Measurements from ENCODE around the gene OR4C5. TPM values are rescaled to one million over a fixed set of nuclear protein-coding genes. Genes with fewer than 3 reads are reported as not detected.

OR4C5 gene
- total RNA-seq (2016; rRNA removed; fragmentation: Illumina TruSeq; extraction: Trizol) (not detected in 2 replicates), polyA plus RNA-seq (2011; rRNA removed) (not detected in 2 replicates), polyA minus RNA-seq (2011; rRNA and poly(A)+ RNA removed; ENCODE audit: low replicate concordance) (not detected in 2 replicates), Bru-seq, nascent RNA (not detected), BruChase-seq, experiment 1, labeled RNA remaining after a 6-hour chase (not detected), BruChase-seq, experiment 2, labeled RNA remaining after a 2-hour chase (not detected)
- total RNA-seq (2016; cell fraction: cytosol; rRNA removed; fragmentation: Illumina TruSeq; extraction: Trizol; ENCODE audit: low read depth), result not detected in 2 replicates
- not detected in 2 replicates for total RNA-seq (2016; cell fraction: insoluble cytoplasmic fraction; rRNA removed; fragmentation: Illumina TruSeq; extraction: Trizol)
- not detected in 2 replicates for total RNA-seq (2016; cell fraction: membrane; rRNA removed; fragmentation: Illumina TruSeq; extraction: Trizol)
- not detected in 2 replicates for total RNA-seq (2016; cell fraction: nucleus; rRNA removed; fragmentation: Illumina TruSeq; extraction: Trizol)
- polyA plus RNA-seq (2011; cell fraction: cytosol; rRNA removed), result not detected in 2 replicates
- polyA plus RNA-seq (2011; cell fraction: nucleus; rRNA removed), result not detected in 2 replicates
- polyA plus RNA-seq (2012), result not detected in 2 replicates
- polyA plus RNA-seq (2016; cell fraction: cytosol; fragmentation: Illumina TruSeq; extraction: Trizol; ENCODE audit: low read depth), result not detected in 2 replicates
- not detected in 2 replicates for polyA plus RNA-seq (2016; cell fraction: insoluble cytoplasmic fraction; fragmentation: Illumina TruSeq; extraction: Trizol; ENCODE audit: low read depth)
- polyA plus RNA-seq (2016; cell fraction: membrane; fragmentation: Illumina TruSeq; extraction: Trizol; ENCODE audit: low read depth), result not detected in 2 replicates
- not detected in 2 replicates for polyA plus RNA-seq (2016; cell fraction: nucleus; fragmentation: Illumina TruSeq; extraction: Trizol; ENCODE audit: insufficient read depth, low read depth)
- polyA minus RNA-seq (2011; cell fraction: cytosol; rRNA and poly(A)+ RNA removed), result not detected in 2 replicates
- polyA minus RNA-seq (2011; cell fraction: nucleus; rRNA and poly(A)+ RNA removed), result not detected in 2 replicates
- long read RNA-seq, experiment 1, result 0 reads
- long read RNA-seq, experiment 2, result 0 reads

DNA sequence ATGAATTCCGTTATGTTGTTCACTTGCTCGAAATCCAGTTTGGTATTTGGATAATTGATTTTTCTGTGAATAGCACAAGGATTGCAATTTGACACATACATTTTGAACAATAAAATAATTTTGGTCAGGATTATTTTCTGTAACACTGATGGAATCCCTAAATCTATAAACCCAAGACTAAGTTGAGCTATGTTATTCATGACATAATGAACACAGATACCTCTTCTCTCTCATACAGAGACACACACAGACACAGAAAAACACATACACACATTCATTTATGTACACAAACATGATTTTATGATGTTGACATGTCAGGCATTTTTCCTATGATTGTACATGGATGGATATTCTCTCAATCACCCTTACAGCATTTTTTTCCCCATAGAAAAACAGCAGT is at the start of gene OR4C5:
Gene OR4C5, minus strand, starts transcription at position 101 of the 400 bp plus-strand sequence. Its CDS starts 0 bp downstream, at position 101.
- BruUV-seq (replicated peaks), result no TSS peak
- H3K4me1 ChIP-seq (ENCODE audit: insufficient read depth, low read length), result no peaks in the 10 kb centered on the region
- H3K9ac ChIP-seq (ENCODE audit: insufficient read depth, low read depth, low read length), result no peak within 1 kb of the TSS
- FAIRE-seq, result no peak
- in situ Hi-C loops (cut with HindIII; ENCODE audit: extremely low pct_ligation_motif_present, low pct_unique_long_range_greater_than_20kb) (loop anchor here (25.0 kb wide), 1 partner anchor 104 kb away; the partner anchor contains the start of gene OR4X1), intact Hi-C loops (cut with micrococcal nuclease; ENCODE audit: unreplicated experiment) (no loop called here)
- CTCF ChIA-PET (ENCODE audit: low intra/inter-chr PET ratio, low total read pairs), result no interaction called here
- H3K36me3 ChIP-seq (replicated peaks in 1 of 2; ENCODE audit: control insufficient read depth in 1 of 2, insufficient read depth in 2 of 2, low read length in 2 of 2), result no peaks in the 10 kb centered on the region
- no peak within 1 kb of the TSS for H3K27ac ChIP-seq (ENCODE audit: extremely low read length, insufficient read depth, low read length)
- no peak for DNase-seq (ENCODE audit: low spot score)
- ATAC-seq, result no peak
- no peak within 1 kb of the TSS for H2AFZ ChIP-seq (ENCODE audit: low read length)
- H4K20me1 ChIP-seq (ENCODE audit: insufficient read depth, low read length), result no peaks in the 10 kb centered on the region
- no peak within 1 kb of the TSS for H3K4me2 ChIP-seq (ENCODE audit: low read depth, low read length)
- POLR2A ChIA-PET, result no interaction called here
- no peaks in the 10 kb centered on the region for H3K27me3 ChIP-seq (ENCODE audit: control insufficient read depth in 1 of 2, insufficient read depth in 2 of 2, low read length in 2 of 2)
- H3K79me2 ChIP-seq (ENCODE audit: insufficient read depth, low read length), result no peaks in the 10 kb centered on the region
- WGBS (ENCODE audit: low lambda C conversion rate), result 4% methylated on average over 2 of the region's 2 CpGs
- no peaks in the 10 kb centered on the region for H3K9me3 ChIP-seq (ENCODE audit: low read length)
- no peak within 1 kb of the TSS for H3K4me3 ChIP-seq (replicated peaks in 1 of 3; ENCODE audit: insufficient read depth in 1 of 3, low read depth in 2 of 3, low read length in 3 of 3)
- TF ChIP-seq PLSCR1 (CRISPR knock-in tag; IDR thresholded peaks at IDR 0.05; ENCODE audit: borderline replicate concordance), result no peak
- TF ChIP-seq, protein P1, sequence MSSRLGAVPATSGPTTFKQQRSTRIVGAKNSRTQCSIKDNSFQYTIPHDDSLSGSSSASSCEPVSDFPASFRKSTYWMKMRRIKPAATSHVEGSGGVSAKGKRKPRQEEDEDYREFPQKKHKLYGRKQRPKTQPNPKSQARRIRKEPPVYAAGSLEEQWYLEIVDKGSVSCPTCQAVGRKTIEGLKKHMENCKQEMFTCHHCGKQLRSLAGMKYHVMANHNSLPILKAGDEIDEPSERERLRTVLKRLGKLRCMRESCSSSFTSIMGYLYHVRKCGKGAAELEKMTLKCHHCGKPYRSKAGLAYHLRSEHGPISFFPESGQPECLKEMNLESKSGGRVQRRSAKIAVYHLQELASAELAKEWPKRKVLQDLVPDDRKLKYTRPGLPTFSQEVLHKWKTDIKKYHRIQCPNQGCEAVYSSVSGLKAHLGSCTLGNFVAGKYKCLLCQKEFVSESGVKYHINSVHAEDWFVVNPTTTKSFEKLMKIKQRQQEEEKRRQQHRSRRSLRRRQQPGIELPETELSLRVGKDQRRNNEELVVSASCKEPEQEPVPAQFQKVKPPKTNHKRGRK (CRISPR knock-in tag; IDR thresholded peaks at IDR 0.05), result no peak
- no peak for TF ChIP-seq ZNF589 (CRISPR knock-in tag; conservative IDR thresholded peaks at IDR 0.05)
- no peak for TF ChIP-seq DR1 (CRISPR knock-in tag; IDR thresholded peaks at IDR 0.05)
- no peak for TF ChIP-seq TP53 (CRISPR knock-in tag; conservative IDR thresholded peaks at IDR 0.05)
- TF ChIP-seq, protein P2, sequence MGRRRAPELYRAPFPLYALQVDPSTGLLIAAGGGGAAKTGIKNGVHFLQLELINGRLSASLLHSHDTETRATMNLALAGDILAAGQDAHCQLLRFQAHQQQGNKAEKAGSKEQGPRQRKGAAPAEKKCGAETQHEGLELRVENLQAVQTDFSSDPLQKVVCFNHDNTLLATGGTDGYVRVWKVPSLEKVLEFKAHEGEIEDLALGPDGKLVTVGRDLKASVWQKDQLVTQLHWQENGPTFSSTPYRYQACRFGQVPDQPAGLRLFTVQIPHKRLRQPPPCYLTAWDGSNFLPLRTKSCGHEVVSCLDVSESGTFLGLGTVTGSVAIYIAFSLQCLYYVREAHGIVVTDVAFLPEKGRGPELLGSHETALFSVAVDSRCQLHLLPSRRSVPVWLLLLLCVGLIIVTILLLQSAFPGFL (CRISPR knock-in tag; IDR thresholded peaks at IDR 0.05), result no peak
- no peak for TF ChIP-seq MTF2 (CRISPR knock-in tag; IDR thresholded peaks at IDR 0.05; ENCODE audit: borderline replicate concordance)
- TF ChIP-seq, protein P3, sequence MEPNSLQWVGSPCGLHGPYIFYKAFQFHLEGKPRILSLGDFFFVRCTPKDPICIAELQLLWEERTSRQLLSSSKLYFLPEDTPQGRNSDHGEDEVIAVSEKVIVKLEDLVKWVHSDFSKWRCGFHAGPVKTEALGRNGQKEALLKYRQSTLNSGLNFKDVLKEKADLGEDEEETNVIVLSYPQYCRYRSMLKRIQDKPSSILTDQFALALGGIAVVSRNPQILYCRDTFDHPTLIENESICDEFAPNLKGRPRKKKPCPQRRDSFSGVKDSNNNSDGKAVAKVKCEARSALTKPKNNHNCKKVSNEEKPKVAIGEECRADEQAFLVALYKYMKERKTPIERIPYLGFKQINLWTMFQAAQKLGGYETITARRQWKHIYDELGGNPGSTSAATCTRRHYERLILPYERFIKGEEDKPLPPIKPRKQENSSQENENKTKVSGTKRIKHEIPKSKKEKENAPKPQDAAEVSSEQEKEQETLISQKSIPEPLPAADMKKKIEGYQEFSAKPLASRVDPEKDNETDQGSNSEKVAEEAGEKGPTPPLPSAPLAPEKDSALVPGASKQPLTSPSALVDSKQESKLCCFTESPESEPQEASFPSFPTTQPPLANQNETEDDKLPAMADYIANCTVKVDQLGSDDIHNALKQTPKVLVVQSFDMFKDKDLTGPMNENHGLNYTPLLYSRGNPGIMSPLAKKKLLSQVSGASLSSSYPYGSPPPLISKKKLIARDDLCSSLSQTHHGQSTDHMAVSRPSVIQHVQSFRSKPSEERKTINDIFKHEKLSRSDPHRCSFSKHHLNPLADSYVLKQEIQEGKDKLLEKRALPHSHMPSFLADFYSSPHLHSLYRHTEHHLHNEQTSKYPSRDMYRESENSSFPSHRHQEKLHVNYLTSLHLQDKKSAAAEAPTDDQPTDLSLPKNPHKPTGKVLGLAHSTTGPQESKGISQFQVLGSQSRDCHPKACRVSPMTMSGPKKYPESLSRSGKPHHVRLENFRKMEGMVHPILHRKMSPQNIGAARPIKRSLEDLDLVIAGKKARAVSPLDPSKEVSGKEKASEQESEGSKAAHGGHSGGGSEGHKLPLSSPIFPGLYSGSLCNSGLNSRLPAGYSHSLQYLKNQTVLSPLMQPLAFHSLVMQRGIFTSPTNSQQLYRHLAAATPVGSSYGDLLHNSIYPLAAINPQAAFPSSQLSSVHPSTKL (CRISPR knock-in tag; IDR thresholded peaks at IDR 0.05), result no peak
- no peak for TF ChIP-seq XRCC5 (optimal IDR thresholded peaks at IDR 0.05; ENCODE audit: low read length)
- no peak for TF ChIP-seq REL (CRISPR knock-in tag; conservative IDR thresholded peaks at IDR 0.05)
- TF ChIP-seq AGO1 (IDR thresholded peaks at IDR 0.05; ENCODE audit: low read depth, low read length, poor library complexity, severe bottlenecking), result no peak
- TF ChIP-seq ZNF3 (CRISPR knock-in tag; IDR thresholded peaks at IDR 0.05), result no peak
